Type B pancreatic cell (in vitro differentiated cells): ENCODE results near the gene NOP56. TPM values are rescaled to one million over a fixed set of nuclear protein-coding genes. Genes with fewer than 3 reads are reported as not detected.
A peak's percentile ranks its signal among the peaks of the same experiment; 100 is the strongest.

Experiments
- DNase-seq: peaks from one replicate; pipeline ENCODE4 v3.0.0; 2021; ENCODE audit warnings: mixed read lengths; ENCODE audit not compliant: unreplicated experiment; ENCODE audit errors: extremely low spot score
- H3K27ac Mint-ChIP-seq: 2 replicates; pipeline ENCODE4 v1.8.0; 2021; ENCODE audit warnings: mild to moderate bottlenecking, mixed read lengths
- H3K27me3 Mint-ChIP-seq: 2 replicates; pipeline ENCODE4 v1.8.0; 2021; ENCODE audit warnings: mixed read lengths
- H3K36me3 Mint-ChIP-seq: 2 replicates; pipeline ENCODE4 v1.8.0; 2021; ENCODE audit warnings: mixed read lengths
- H3K4me1 Mint-ChIP-seq: one replicate; pipeline ENCODE4 v1.8.0; 2021; ENCODE audit warnings: mixed read lengths; ENCODE audit not compliant: unreplicated experiment
- H3K4me3 Mint-ChIP-seq: 2 replicates; pipeline ENCODE4 v1.8.0; 2021; ENCODE audit warnings: mild to moderate bottlenecking, mixed read lengths
- H3K9me3 Mint-ChIP-seq: 2 replicates; pipeline ENCODE4 v1.8.0; 2021; ENCODE audit warnings: mixed read lengths
- total RNA-seq: library from RNA; stranded (reverse); gene quantifications from 2 replicates; pipeline ENCODE4 v1.2.1, GENCODE V29; 2021; ENCODE audit warnings: low replicate concordance
- TF ChIP-seq, protein P1 (sequence below): fragments of 200-600 bp; sonication (generic); conservative IDR thresholded peaks from 2 replicates; pipeline ENCODE4 v1.5.0; 2021; ENCODE audit warnings: antibody characterized with exemption, mild to moderate bottlenecking

Gene NOP56
- total RNA-seq, 1 donor from 2014 or later = 364 TPM

DNA sequence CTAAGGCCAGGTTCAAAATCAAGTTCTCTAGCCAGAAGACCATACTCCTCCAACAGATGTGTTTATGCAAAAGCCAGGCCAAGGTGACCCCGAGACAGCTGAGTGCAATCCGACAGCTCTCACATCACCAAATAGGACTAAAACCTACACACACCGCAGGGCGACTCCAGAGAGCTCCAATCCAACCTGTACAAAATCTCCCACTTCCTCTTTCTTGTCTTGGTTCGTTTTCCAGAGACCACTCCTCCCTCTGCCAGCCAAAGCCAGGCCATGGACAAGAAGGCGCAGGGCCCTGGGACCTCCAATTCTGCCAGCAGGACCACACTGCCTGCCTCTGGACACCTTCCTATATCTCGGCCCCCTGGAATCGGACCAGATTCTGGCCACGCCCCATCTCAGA lies 11.5 kb upstream of the NOP56 start:
- H3K4me1 Mint-ChIP-seq = no peaks in the 10 kb centered on the region
- TF ChIP-seq, protein P1, sequence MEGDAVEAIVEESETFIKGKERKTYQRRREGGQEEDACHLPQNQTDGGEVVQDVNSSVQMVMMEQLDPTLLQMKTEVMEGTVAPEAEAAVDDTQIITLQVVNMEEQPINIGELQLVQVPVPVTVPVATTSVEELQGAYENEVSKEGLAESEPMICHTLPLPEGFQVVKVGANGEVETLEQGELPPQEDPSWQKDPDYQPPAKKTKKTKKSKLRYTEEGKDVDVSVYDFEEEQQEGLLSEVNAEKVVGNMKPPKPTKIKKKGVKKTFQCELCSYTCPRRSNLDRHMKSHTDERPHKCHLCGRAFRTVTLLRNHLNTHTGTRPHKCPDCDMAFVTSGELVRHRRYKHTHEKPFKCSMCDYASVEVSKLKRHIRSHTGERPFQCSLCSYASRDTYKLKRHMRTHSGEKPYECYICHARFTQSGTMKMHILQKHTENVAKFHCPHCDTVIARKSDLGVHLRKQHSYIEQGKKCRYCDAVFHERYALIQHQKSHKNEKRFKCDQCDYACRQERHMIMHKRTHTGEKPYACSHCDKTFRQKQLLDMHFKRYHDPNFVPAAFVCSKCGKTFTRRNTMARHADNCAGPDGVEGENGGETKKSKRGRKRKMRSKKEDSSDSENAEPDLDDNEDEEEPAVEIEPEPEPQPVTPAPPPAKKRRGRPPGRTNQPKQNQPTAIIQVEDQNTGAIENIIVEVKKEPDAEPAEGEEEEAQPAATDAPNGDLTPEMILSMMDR = no peak
- no peaks in the 10 kb centered on the region for H3K27me3 Mint-ChIP-seq
- no peak overlapping the region for H3K4me3 Mint-ChIP-seq
- H3K27ac Mint-ChIP-seq = no peak overlapping the region
- no peak for DNase-seq
- no peaks in the 10 kb centered on the region for H3K9me3 Mint-ChIP-seq
- no peaks in the 10 kb centered on the region for H3K36me3 Mint-ChIP-seq

DNA sequence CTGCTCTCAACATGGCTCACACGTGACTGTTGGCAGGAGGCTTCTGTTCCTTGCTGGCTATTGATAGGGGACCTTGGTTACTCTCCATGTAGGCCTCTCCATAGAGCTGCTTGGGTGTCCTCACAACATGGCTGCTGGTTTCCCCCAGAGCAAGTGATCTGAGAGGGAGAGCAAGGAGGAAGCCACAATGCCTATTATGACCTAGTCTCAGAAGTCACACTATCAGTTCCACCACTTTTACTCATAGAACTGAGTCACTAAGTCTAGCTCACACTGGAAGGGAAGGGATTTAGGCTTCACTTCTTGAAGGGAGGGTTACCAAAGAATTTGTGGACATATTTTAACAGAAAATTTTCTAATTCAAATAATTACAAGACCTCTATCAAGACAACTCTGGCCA lies 8.7 kb upstream of the NOP56 start:
- Mint-ChIP-seq H3K4me1 (no peaks in the 10 kb centered on the region), H3K36me3 (no peaks in the 10 kb centered on the region), H3K9me3 (no peaks in the 10 kb centered on the region), H3K4me3 (no peak overlapping the region), H3K27ac (no peak overlapping the region), H3K27me3 (no peaks in the 10 kb centered on the region)
- no peak for DNase-seq
- TF ChIP-seq, protein P1 = no peak

DNA sequence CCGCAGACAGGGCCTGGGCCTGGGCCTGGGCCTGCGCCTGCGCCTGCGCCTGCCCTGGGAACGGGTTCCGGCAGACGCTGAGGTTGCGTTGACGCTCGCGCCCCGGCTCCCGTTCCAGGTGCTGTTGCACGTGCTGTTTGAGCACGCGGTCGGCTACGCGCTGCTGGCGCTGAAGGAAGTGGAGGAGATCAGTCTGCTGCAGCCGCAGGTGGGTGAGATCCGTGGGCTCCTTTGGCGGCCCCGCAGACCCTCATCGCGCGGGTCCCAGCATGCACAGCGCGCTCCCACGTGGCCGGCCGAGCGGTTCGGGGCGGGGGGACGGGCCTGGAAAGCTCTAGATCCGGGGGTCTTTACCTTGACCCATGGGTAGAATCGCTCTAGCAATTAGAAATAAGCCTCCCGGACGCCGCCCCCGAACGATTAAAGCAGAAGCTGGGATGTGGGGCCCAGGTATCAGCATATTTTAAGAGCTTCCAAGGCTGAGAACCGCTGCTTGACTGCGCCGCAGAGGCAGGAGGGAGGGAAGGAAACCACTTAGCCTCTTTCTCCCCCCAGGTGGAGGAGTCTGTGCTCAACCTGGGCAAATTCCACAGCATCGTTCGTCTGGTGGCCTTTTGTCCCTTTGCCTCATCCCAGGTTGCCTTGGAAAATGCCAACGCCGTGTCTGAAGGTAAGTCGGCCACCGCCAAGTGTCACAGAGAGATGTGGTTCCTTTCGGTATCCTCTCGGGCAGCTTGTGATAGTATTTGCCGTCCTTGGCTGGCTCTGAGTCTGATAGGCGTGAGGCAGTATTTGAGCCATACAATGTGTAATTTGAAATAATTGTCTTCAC lies 508 bp downstream of the NOP56 start:
- Mint-ChIP-seq H3K9me3 (no peaks in the 10 kb centered on the region), H3K4me3 (peak overlapping the region; percentile 93), H3K27ac (no peak overlapping the region), H3K36me3 (peaks cover 31% of the 10 kb centered on the region), H3K27me3 (no peaks in the 10 kb centered on the region), H3K4me1 (peaks cover 9% of the 10 kb centered on the region)
- TF ChIP-seq, protein P1 = no peak
- DNase-seq = no peak

DNA sequence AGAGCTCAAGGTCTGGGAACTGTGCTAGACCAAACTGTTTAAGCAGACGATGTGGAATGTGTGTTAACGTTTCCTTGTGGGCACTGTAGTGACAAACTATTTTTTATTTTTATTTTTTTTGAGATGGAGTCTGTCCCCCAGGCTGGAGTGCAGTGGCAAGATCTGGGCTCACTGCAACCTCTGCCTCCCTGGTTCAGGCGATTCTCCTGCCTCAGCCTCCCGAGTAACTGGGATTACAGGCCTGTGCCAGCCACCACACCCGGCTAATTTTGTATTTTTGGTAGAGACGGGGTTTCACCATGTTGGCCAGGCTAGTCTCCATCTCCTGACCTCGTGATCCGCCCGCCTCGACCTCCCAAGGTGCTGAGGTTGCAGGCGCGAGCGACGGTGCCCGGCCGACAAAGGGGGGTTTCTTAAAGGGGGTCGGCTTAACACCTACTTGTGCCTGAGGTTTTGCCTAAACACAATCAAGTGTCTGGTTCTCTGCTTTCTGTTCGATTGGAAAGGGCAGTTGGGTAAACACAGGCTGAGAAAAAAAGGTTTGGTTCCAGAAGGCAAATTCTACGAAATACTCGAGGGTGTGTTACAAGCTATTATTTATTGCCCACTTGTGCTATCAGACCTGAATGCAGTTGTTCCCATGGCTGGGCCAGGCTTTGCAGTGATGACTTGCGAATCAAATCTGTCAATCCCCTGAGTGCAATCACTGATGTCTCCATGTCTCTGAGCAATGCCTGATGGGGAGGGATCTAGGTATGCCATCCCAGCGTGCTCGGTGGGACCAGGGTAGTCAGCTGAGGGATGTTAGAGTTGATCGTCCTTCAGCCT lies 1.3 kb downstream of the NOP56 start:
- peak overlapping the region; percentile 64 for H3K27ac Mint-ChIP-seq
- peak overlapping the region; percentile 93 for H3K4me3 Mint-ChIP-seq
- peaks cover 34% of the 10 kb centered on the region for H3K36me3 Mint-ChIP-seq
- DNase-seq = no peak
- TF ChIP-seq, protein P1 = no peak
- H3K4me1 Mint-ChIP-seq = peaks cover 10% of the 10 kb centered on the region
- H3K27me3 Mint-ChIP-seq = no peaks in the 10 kb centered on the region
- no peaks in the 10 kb centered on the region for H3K9me3 Mint-ChIP-seq

DNA sequence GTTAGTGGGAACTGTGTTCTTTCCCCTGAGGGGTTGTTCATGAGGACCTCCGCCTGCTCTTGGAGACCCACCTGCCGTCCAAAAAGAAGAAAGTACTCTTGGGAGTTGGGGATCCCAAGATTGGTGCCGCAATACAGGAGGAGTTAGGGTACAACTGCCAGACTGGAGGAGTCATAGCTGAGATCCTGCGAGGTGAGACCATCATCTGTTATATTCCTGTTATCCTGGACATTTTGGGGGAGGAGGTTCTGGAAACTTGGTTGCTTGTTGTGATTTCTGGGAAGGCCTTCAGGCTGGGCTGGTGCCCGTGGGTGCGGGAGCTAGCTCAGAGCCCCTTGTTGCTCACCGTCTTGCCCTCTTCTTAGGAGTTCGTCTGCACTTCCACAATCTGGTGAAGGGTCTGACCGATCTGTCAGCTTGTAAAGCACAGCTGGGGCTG lies 2.0 kb downstream of the NOP56 start:
- Mint-ChIP-seq H3K27me3 (no peaks in the 10 kb centered on the region), H3K27ac (peak overlapping the region; percentile 64), H3K36me3 (peaks cover 38% of the 10 kb centered on the region)

More for the DNA sequence above, 2.0 kb downstream of the NOP56 start:
- TF ChIP-seq, protein P1 = no peak
- peaks cover 14% of the 10 kb centered on the region for H3K4me1 Mint-ChIP-seq
- H3K9me3 Mint-ChIP-seq = no peaks in the 10 kb centered on the region
- no peak for DNase-seq
- H3K4me3 Mint-ChIP-seq = peak overlapping the region; percentile 93
